Measurements from ENCODE around the gene DAB1.

The DAB1 gene

DNA sequence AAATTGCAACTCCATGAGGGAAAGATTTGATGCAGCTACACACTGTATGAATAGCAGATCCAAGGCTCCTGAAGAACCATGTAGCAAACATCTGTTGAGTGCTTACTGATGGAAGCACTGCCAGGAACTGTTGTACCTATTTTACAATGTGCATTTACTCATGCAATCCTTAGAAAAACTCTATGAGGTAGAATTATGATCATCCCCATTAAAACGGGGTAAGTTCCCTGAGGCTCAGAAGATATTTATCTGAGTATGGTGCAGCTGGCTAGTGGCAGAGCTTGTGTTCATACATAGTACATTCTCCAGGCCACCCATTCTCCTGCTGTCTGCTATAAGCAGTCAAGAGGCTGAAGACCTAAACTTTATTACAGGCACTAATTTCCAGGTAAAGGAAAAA lies 403.6 kb downstream of the DAB1 start:
- no peak for DNase-seq (ENCODE audit: low read depth)

- DNase-seq (ENCODE audit: low read depth): no peak
These were observed 404.5 kb downstream of the DAB1 start for GRCh38 chr1:57019236-57019839.

GRCh38 chr1:57018119-57018518 lies 405.7 kb downstream of the DAB1 start:
- DNase-seq (ENCODE audit: low read depth): no peak

DNA sequence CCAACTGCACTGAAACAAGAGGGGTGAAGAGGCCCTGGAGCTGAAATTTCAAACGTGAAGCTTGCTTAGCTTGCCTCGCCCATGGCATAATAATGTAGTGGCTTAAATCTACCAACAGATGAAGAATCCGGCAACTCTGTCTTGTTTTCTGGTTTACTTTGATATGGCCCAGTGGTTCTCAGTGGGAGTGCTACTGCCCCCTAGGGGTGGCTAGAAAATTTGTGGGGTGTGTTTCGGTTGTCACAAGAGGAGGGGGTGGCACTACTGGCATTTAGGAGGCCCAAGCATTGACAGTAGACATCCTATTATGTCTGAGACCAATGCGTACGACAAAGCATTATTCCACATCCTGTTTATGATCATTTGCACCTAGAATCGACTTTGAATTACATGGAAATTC lies 406.1 kb downstream of the DAB1 start:
- no peak for DNase-seq (ENCODE audit: low read depth)

DNA sequence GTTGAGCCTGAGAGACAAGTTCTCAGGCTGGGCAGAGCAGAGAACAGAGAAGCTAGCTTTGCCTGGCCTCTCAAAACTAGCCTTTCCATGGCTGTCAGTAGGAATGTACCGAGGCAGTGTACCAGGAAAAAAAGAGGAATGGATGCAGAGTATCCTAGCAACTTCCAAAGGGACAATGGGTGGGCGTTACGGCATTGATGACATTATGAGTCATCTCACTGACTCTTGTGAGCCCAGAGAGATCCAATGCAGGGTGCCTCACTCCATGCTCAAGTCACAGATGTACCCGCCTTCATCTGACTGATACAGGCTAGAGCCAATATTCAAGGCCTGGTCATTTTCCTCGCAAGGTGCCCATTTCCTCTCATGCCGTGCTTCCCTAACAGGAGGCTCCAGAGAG lies 406.7 kb downstream of the DAB1 start:
- DNase-seq (ENCODE audit: low read depth): no peak

DNA sequence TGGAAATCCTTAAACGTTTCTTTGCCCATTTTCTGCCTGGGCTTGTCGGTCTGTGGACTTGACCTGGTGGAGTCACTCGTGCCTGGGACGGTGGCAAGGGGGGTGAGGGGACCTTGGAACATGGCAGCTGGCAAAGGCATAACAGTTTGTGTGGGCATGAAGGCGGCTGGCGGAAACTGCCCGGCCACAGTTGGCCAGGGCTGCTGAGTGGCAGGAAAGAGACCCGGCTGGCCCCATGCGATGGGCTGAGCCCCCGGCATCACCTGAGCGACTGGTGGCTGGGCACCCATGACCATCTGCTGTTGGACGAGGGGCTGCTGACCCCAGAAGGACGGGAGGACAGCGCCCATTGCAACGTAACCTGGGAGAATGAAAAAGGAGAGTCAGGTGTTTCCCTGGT lies 408.8 kb downstream of the DAB1 start:
- no peak for DNase-seq (ENCODE audit: low read depth)

- no peak for DNase-seq (ENCODE audit: low read depth)
These were observed 410.3 kb downstream of the DAB1 start for GRCh38 chr1:57013522-57013921.

DNA sequence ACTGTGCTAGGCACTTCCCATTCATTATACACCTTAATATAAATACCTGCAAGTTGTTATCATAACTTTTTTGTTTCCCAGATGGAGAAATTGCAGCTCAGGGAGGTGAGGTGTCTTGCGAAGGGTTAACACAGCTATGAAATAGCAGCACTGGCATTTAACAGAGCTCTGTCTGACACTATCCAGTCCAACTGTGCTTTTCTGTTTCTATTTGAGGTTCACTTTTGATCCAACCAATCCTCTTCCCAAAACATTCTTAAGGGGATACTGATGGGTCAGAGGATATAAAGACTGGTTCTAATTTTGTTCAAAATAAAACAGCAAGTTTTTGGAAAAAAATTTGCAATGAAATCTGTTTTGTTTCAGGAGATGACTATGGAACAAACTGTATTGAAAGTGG lies 411.5 kb downstream of the DAB1 start:
- no peak for DNase-seq (ENCODE audit: low read depth)

- DNase-seq (ENCODE audit: low read depth): no peak
These were observed 413.3 kb downstream of the DAB1 start for GRCh38 chr1:57010511-57010910.

DNA sequence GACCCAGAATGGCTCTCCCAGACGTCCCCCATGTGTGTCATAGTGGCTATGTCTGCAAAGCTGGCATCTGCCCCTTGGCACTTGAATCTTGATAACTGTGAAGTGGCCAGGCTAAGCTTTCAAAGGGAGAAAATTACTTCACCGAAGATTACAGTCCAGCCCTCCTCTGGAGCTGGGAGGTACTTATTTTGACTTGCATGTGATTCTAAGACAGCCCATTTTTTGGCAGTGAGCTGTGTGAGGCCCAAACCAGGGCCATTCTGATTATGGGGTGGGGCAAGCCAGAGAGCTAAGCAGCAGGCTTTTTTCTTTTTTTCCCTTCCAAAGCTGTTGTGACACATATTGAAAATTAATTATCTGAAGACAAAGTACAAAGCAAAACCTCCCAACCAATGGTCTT lies 415.9 kb downstream of the DAB1 start:
- DNase-seq (ENCODE audit: low read depth): no peak

DNA sequence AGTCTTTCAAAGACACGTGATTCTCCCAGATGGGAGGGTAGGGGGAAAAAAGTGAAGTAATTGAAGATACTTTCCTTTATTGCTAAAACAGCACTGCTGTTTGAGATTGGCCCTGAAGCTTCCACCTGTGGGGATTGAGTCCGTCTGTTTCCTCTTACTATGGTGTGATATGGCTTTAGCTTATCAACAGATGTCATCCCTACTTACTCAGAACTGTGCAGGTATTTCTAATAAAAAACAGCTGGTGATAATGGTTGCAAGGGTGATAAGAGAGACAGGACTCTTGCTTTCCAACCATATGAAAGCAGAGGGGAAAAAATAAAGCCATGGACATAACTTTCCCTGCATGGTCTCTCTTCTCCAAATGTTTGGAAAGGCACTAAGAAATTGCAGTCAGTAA lies 416.4 kb downstream of the DAB1 start:
- no peak for DNase-seq (ENCODE audit: low read depth)

GRCh38 chr1:57003398-57004139 lies 420.3 kb downstream of the DAB1 start:
- no peak for DNase-seq (ENCODE audit: low read depth)

- DNase-seq (ENCODE audit: low read depth): no peak
These were observed 428.3 kb downstream of the DAB1 start for GRCh38 chr1:56995414-56996100.

- no peak for DNase-seq (ENCODE audit: low read depth)
These were observed 430.4 kb downstream of the DAB1 start for GRCh38 chr1:56993475-56993874.

DNA sequence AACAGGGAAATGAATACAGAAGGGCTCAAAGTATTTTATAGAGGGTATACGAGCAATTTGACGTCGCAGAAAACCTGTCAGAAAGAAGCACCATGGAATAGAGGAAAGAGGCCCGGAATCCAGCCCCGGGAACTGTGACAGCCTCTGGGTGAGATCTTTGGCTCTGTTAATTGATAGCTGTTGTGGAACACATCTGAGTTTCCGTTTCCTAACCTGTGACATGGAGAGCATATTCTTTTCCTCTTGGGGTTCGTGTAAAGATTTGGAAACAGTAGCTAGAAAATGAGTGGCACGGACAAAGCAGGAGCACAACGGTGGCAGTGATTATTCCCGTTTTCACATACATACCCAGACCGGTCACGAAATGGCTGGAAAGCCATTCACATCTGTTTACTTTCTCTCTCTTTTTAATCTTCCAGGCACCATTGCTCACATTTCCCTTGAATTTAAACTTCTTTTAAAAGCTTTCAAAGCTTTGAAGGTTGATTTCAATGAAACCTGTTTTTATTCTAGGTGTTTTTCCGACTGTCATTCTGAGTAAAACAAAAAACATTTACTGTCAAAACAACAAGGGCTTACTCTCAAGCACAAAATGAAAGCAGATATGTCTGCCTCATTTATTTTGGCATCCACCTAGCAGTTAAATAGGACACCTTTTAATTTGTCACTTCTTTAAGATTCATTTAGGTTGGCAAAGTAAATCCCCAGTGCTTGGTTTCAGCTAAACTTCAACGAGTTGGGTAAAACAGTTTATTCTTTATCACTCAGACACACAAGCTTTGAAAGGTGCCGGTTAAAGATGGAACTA lies 431.3 kb downstream of the DAB1 start:
- no peak for DNase-seq (ENCODE audit: low read depth)

DNA sequence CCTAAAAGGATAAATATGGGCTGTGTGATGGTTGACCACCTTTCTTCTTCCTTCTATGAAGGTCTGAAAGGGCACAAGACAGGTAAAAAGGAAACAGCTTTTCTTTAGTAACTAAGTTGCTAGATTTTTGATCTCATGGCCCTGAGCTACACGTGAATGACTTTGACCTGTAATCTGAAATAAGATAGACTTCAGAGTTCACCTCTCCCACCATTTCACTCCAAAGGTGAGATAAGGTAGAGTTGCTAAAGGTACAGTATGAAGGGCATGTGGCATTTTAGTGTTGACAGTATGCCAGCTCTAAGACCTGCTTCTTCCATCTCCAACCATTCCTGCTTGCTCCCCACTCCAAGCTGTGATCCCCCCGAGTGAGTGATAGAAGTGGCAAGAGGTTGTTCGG lies 432.3 kb downstream of the DAB1 start:
- no peak for DNase-seq (ENCODE audit: low read depth)

DNA sequence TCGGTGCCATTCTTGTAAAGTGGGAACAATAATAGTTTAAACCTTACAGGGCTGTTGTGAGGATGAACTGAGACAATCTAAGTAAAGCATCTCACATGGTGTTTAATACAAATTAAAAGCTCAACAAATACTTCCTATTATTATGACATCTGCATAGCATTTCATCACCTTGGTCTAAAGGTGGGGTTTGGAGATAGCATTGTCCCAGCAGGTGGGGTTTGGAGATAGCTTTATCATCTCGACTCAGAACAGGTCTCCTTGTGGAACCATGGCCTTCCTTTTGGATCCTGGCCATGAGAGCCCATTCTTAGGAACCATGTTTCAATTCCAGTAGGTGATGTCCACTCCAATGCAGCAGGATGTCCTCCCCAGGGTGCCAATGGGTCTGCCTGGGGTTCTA lies 437.5 kb downstream of the DAB1 start:
- no peak for DNase-seq (ENCODE audit: low read depth)

- no peak for DNase-seq (ENCODE audit: low read depth)
These were observed 438.0 kb downstream of the DAB1 start for GRCh38 chr1:56985857-56986256.

DNA sequence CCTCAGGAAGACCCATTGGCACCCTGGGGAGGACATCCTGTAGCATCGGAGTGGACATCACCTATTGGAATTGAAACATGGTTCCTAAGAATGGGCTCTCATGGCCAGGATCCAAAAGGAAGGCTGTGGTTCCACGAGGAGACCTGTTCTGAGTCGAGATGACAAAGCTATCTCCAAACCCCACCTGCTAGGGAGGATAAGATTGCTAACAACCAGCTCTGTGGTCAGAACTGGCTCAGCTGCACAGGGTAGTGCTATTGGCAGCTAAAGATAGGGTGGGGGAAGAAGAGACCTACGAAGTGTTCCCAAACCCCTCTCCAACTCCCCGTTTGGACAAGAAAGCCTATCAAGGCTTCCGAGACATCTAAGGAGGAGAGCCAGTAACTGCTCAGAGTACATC lies 440.4 kb downstream of the DAB1 start:
- no peak for DNase-seq (ENCODE audit: low read depth)

DNA sequence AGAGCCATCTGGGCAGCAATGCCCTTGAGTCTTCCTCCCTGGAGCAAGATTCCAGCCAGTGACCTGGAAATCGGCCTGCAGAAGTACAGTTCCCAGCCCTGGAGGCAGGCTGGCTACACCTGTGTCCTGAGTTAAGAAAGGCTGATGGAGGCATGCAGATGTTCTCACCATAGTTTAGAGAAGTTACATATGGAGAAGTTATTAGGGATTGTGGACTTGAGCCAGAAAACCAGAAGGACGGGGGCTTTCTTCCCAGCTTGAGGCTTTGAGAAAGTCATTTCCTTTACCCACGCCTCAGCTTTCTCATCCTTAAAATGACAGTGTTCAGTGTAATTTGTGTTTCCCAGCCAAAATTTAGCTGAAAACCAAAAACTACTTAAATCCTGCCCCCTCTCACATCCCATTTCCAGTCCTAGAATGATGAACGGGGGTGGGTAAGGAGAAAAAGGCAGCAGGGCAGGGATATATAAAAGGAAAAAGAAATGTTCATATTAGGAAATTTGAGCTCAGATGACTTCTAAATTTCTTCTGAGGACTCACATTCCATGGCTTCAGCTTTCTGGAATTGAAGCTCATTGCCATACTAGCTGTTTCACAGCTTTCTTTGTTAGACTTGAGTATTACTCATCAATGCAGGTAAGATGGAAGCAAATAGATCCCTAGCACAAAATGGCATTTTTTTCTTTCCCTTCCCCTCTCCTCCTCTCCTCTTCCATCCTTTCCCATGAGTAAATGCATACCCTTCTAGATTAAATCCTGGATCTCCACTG lies 443.7 kb downstream of the DAB1 start:
- no peak for DNase-seq (ENCODE audit: low read depth)

- DNase-seq (ENCODE audit: low read depth): no peak
These were observed 445.0 kb downstream of the DAB1 start for GRCh38 chr1:56978819-56979218.

- no peak for DNase-seq (ENCODE audit: low read depth)
These were observed 445.9 kb downstream of the DAB1 start for GRCh38 chr1:56977910-56978309.

Data from non-pigmented ciliary epithelial cell (primary cell).